ENCODE results near the gene L3MBTL4.

L3MBTL4 gene

GRCh38 chr18:5909125-5909524 lies 505.6 kb downstream of the L3MBTL4 start:
- no peak for DNase-seq (ENCODE audit: low read depth in 2 of 2)

All from stimulated activated CD8-positive, alpha-beta memory T cell treated with anti-CD3 and anti-CD28 coated beads, Interleukin-15, amount 100 ng/mL, for 4 hours (primary cell).